CD4-positive, alpha-beta T cell treated with Interleukin-17A for 1 hour (primary cell): Measurements from ENCODE around the gene PDIA3.
A peak's percentile ranks its signal among the peaks of the same experiment; 100 is the strongest.
"Not testable (repeated sequence)": the region's sequence is repeated elsewhere in the genome, so short reads cannot be mapped to it uniquely, and the experiment has no call there.

Source experiments
- DNase-seq: peaks from one replicate; pipeline ENCODE4 v3.0.0-alpha.2; 2020

Gene PDIA3

GRCh38 chr15:43746245-43746902 is at the start of gene PDIA3:
PDIA3 (plus strand) TSS chr15:43746438; CDS start chr15:43746540, 102 bp downstream.
- peak; percentile 89 for DNase-seq

- no peak for DNase-seq
These were observed 44.1 kb upstream of the PDIA3 start for GRCh38 chr15:43702174-43702573.

GRCh38 chr15:43702701-43703424 is 43.4 kb upstream of the PDIA3 start:
- no peak for DNase-seq

- not testable (repeated sequence) for DNase-seq
These were observed 35.7 kb upstream of the PDIA3 start for GRCh38 chr15:43710431-43711131.

GRCh38 chr15:43723151-43723550 is 23.1 kb upstream of the PDIA3 start:
- DNase-seq = no peak

- not testable (repeated sequence) for DNase-seq
These were observed 19.9 kb upstream of the PDIA3 start for GRCh38 chr15:43726306-43726705.

- DNase-seq = not testable (repeated sequence)
These were observed 18.0 kb upstream of the PDIA3 start for GRCh38 chr15:43728053-43728725.

- no peak for DNase-seq
These were observed 10.8 kb upstream of the PDIA3 start for GRCh38 chr15:43735416-43735815.

- peak; percentile 49 for DNase-seq
These were observed 668 bp downstream of the PDIA3 start for GRCh38 chr15:43746903-43747309.

- DNase-seq = peak; percentile 67
These were observed 2.1 kb downstream of the PDIA3 start for GRCh38 chr15:43748376-43748775.

- DNase-seq = peak; percentile 82
These were observed 3.6 kb downstream of the PDIA3 start for GRCh38 chr15:43749690-43750345.

GRCh38 chr15:43751885-43752284 is 5.6 kb downstream of the PDIA3 start:
- no peak for DNase-seq

- no peak for DNase-seq
These were observed 16.6 kb downstream of the PDIA3 start for GRCh38 chr15:43762824-43763223.

- DNase-seq = no peak
These were observed 17.7 kb downstream of the PDIA3 start for GRCh38 chr15:43763819-43764446.

GRCh38 chr15:43769584-43770228 is 23.5 kb downstream of the PDIA3 start:
- peak; percentile 71 for DNase-seq

GRCh38 chr15:43771816-43772215 is 25.6 kb downstream of the PDIA3 start:
- no peak for DNase-seq

GRCh38 chr15:43772624-43773023 is 26.4 kb downstream of the PDIA3 start:
- no peak for DNase-seq

GRCh38 chr15:43774062-43774461 is 27.8 kb downstream of the PDIA3 start:
- DNase-seq = no peak

- DNase-seq = no peak
These were observed 29.2 kb downstream of the PDIA3 start for GRCh38 chr15:43775411-43775965.

- DNase-seq = no peak
These were observed 30.0 kb downstream of the PDIA3 start for GRCh38 chr15:43776101-43776717.
